ENCODE measurements around the gene SDS.

The SDS gene

DNA sequence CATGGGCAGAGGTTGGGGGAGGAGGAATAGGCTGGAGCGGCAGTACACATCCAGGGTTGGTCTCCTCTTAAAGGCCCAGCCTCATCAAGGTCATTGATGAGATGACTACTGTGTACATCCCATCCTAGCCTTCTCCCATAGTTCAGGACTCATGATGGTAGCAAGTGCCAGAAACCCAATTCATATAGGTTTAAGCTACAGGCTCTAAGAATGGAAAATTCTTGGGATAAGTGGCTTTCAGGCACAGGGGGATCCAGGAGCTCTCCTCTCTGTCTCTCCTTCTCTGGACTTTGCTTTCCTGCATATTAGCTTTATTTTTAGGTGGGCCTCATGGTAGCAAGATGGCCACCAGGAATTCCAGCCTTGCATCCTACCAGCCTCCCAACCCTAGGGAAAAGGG lies 24.8 kb upstream of the SDS start:
- Histone ChIP-seq H3K9me2 (replicated peaks; ENCODE audit: insufficient read depth, low read length) (no peaks in the 10 kb centered on the region), H3K27me3 (replicated peaks; ENCODE audit: insufficient read depth, low read length) (no peaks in the 10 kb centered on the region), H3K27ac (ENCODE audit: low read length) (no peak overlapping the region), H3K4me1 (ENCODE audit: low read length) (no peaks in the 10 kb centered on the region), H3K9ac (ENCODE audit: low read length) (no peak overlapping the region), H3K9me3 (replicated peaks; ENCODE audit: insufficient read depth, low read length) (no peaks in the 10 kb centered on the region), H3K4me3 (ENCODE audit: low read length) (no peak overlapping the region), H3K36me3 (replicated peaks; ENCODE audit: insufficient read depth, low read length) (no peaks in the 10 kb centered on the region), H2AFZ (ENCODE audit: low read length) (no peak overlapping the region), H4K20me1 (ENCODE audit: insufficient read depth, low read length) (no peaks in the 10 kb centered on the region), H3F3A (ENCODE audit: insufficient read depth, low read length) (no peaks in the 10 kb centered on the region), H3K4me2 (ENCODE audit: low read depth, low read length) (no peak overlapping the region), H3K79me2 (ENCODE audit: low read length) (no peaks in the 10 kb centered on the region)
- no peak for DNase-seq
- TF ChIP-seq EZH2 (optimal IDR thresholded peaks at IDR 0.05; ENCODE audit: low read depth, low read length) (no peak), EZH2phosphoT487 (IDR thresholded peaks at IDR 0.05; ENCODE audit: low read length) (no peak), CTCF (IDR thresholded peaks at IDR 0.05; ENCODE audit: low read length) (no peak)

GRCh38 chr12:113427882-113428281 lies 24.2 kb upstream of the SDS start:
- Histone ChIP-seq H3K9me2 (replicated peaks; ENCODE audit: insufficient read depth, low read length) (no peaks in the 10 kb centered on the region), H3K9ac (ENCODE audit: low read length) (no peak overlapping the region), H2AFZ (ENCODE audit: low read length) (no peak overlapping the region), H3F3A (ENCODE audit: insufficient read depth, low read length) (no peaks in the 10 kb centered on the region), H3K4me2 (ENCODE audit: low read depth, low read length) (no peak overlapping the region), H4K20me1 (ENCODE audit: insufficient read depth, low read length) (no peaks in the 10 kb centered on the region), H3K4me3 (ENCODE audit: low read length) (no peak overlapping the region), H3K36me3 (replicated peaks; ENCODE audit: insufficient read depth, low read length) (no peaks in the 10 kb centered on the region), H3K9me3 (replicated peaks; ENCODE audit: insufficient read depth, low read length) (no peaks in the 10 kb centered on the region), H3K27ac (ENCODE audit: low read length) (no peak overlapping the region), H3K4me1 (ENCODE audit: low read length) (no peaks in the 10 kb centered on the region), H3K27me3 (replicated peaks; ENCODE audit: insufficient read depth, low read length) (no peaks in the 10 kb centered on the region), H3K79me2 (ENCODE audit: low read length) (no peaks in the 10 kb centered on the region; the same call in 1 of the 2 replicates)
- no peak for DNase-seq
- TF ChIP-seq CTCF (IDR thresholded peaks at IDR 0.05; ENCODE audit: low read length): no peak
- TF ChIP-seq EZH2 (optimal IDR thresholded peaks at IDR 0.05; ENCODE audit: low read depth, low read length): no peak
- no peak for TF ChIP-seq EZH2phosphoT487 (IDR thresholded peaks at IDR 0.05; ENCODE audit: low read length)

- H3K27ac ChIP-seq (ENCODE audit: low read length): no peak overlapping the region
Measured at GRCh38 chr12:113425960-113426453, 22.3 kb upstream of the SDS start.

More at GRCh38 chr12:113425960-113426453, 22.3 kb upstream of the SDS start:
- no peak overlapping the region for H3K9ac ChIP-seq (ENCODE audit: low read length)
- DNase-seq: no peak
- peaks cover 6% of the 10 kb centered on the region; the same call in 1 of the 2 replicates for H3F3A ChIP-seq (ENCODE audit: insufficient read depth, low read length)
- no peak overlapping the region for H3K4me2 ChIP-seq (ENCODE audit: low read depth, low read length)
- no peaks in the 10 kb centered on the region for H3K4me1 ChIP-seq (ENCODE audit: low read length)
- H3K79me2 ChIP-seq (ENCODE audit: low read length): no peaks in the 10 kb centered on the region; the same call in none of the 2 replicates
- no peaks in the 10 kb centered on the region for H3K9me3 ChIP-seq (replicated peaks; ENCODE audit: insufficient read depth, low read length)
- TF ChIP-seq CTCF (IDR thresholded peaks at IDR 0.05; ENCODE audit: low read length): no peak
- no peak for TF ChIP-seq EZH2 (optimal IDR thresholded peaks at IDR 0.05; ENCODE audit: low read depth, low read length)
- no peak for TF ChIP-seq EZH2phosphoT487 (IDR thresholded peaks at IDR 0.05; ENCODE audit: low read length)
- no peaks in the 10 kb centered on the region for H4K20me1 ChIP-seq (ENCODE audit: insufficient read depth, low read length)
- no peak overlapping the region for H2AFZ ChIP-seq (ENCODE audit: low read length)
- no peaks in the 10 kb centered on the region for H3K27me3 ChIP-seq (replicated peaks; ENCODE audit: insufficient read depth, low read length)
- H3K9me2 ChIP-seq (replicated peaks; ENCODE audit: insufficient read depth, low read length): no peaks in the 10 kb centered on the region
- no peaks in the 10 kb centered on the region for H3K36me3 ChIP-seq (replicated peaks; ENCODE audit: insufficient read depth, low read length)
- no peak overlapping the region for H3K4me3 ChIP-seq (ENCODE audit: low read length)

Measured in MM.1S (cell line).